Uterus (tissue), 4 donors: ENCODE data around the gene RASD2. TPM values are rescaled to one million over a fixed set of nuclear protein-coding genes. Genes with fewer than 3 reads are reported as not detected.

ENCODE experiments used
- total RNA-seq, 4 donors: library from RNA; depleted of rRNA in 3 of 4; stranded (reverse); fragments of >200 nt in 3 of 4; gene quantifications; one replicate each; pipeline versions ENCODE4 v1.1.0 to v1.2.4, GENCODE V29; 2014 to 2023
- donor health status: DM: yes; HTN: yes; CAD: no.

The RASD2 gene
- total RNA-seq, 4 donors from 2014 or later: 4.9 to 10.7 TPM; not detected in 2

Other genes starting within 250 kb of the RASD2 start
- gene TOM1, start 240.9 kb upstream of the RASD2 start, total RNA-seq: 10 to 100 TPM; 21.3 to 66.7 (median 52.5) TPM
- gene HMOX1, start 159.7 kb upstream of the RASD2 start, total RNA-seq: 10 to 100 TPM in 1 of 4 donors, 1 to 10 TPM in 2, under 1 TPM in 1; 0.51 to 13.8 (median 8.5) TPM
- 10 to 100 TPM; 15.9 to 60.6 (median 40.3) TPM for gene MCM5, start 140.7 kb upstream of the RASD2 start, total RNA-seq
- gene MB, start 76.5 kb downstream of the RASD2 start, total RNA-seq: 1 to 10 TPM in 2 of 4 donors, not detected in 2; 1.8 to 2.5 TPM
- 10 to 100 TPM in 2 of 4 donors, 1 to 10 TPM in 2; 5.3 to 19.8 (median 13.0) TPM for gene APOL6, start 107.6 kb downstream of the RASD2 start, total RNA-seq
- gene APOL5, start 177.0 kb downstream of the RASD2 start, total RNA-seq: not detected